SH-SY5Y (cell line): Measurements from ENCODE around the gene RMND1.

Source experiments
- GATA2 ChIP-seq: IDR thresholded peaks from 2 replicates; pipeline ENCODE4 v1.6.1; 2011; ENCODE audit warnings: mild to moderate bottlenecking, low read depth, low read length
- GATA3 ChIP-seq: IDR thresholded peaks from 2 replicates; pipeline ENCODE4 v1.6.1; 2011; ENCODE audit warnings: low read depth, mild to moderate bottlenecking, low read length, moderate library complexity

DNA sequence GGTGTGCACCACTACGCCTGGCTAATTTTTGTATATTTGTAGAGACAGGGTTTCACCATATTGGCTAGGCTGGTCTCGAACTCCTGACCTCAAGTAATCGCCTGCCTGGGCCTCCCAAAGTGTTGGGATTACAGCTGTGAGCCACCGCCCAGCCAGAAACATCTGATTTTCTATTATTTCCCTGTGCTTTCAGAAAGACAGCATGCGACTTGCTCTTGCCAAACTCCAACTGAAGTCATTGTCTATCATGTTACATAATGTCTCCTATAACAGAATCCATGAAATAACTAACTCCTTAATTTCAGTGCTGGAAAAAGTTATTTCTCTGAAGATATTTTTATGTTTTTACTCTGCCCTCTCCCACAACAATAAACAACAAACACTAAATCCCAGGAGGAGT is 8.5 kb downstream of the RMND1 start:
- TF ChIP-seq GATA3 (no peak), GATA2 (no peak)
